GM18526 (cell line): ENCODE results near the gene DNM3.

ENCODE experiments used
- POLR2A ChIP-seq: IDR thresholded peaks from 3 replicates; pipeline ENCODE4 v1.6.1; 2011; ENCODE audit not compliant: insufficient read length; ENCODE audit errors: extremely low read depth

The DNM3 gene

GRCh38 chr1:172276120-172276818 lies 435.0 kb downstream of the DNM3 start:
- TF ChIP-seq POLR2A, result no peak

- no peak for TF ChIP-seq POLR2A
Observed at GRCh38 chr1:172277275-172277674, 436.0 kb downstream of the DNM3 start.

GRCh38 chr1:172277989-172278388 lies 436.7 kb downstream of the DNM3 start:
- no peak for TF ChIP-seq POLR2A

GRCh38 chr1:172278478-172278877 lies 437.2 kb downstream of the DNM3 start:
- TF ChIP-seq POLR2A, result no peak

GRCh38 chr1:172279939-172280636 lies 438.8 kb downstream of the DNM3 start:
- no peak for TF ChIP-seq POLR2A

GRCh38 chr1:172283766-172284165 lies 442.5 kb downstream of the DNM3 start:
- no peak for TF ChIP-seq POLR2A

GRCh38 chr1:172286629-172287076 lies 445.4 kb downstream of the DNM3 start:
- TF ChIP-seq POLR2A, result no peak

- TF ChIP-seq POLR2A, result no peak
Observed at GRCh38 chr1:172287208-172287607, 445.9 kb downstream of the DNM3 start.

GRCh38 chr1:172288581-172288980 lies 447.3 kb downstream of the DNM3 start:
- no peak for TF ChIP-seq POLR2A

- TF ChIP-seq POLR2A, result no peak
Observed at GRCh38 chr1:172289448-172289847, 448.1 kb downstream of the DNM3 start.

GRCh38 chr1:172292840-172293239 lies 451.5 kb downstream of the DNM3 start:
- TF ChIP-seq POLR2A, result no peak

GRCh38 chr1:172293429-172293828 lies 452.1 kb downstream of the DNM3 start:
- no peak for TF ChIP-seq POLR2A

GRCh38 chr1:172298141-172298540 lies 456.8 kb downstream of the DNM3 start:
- no peak for TF ChIP-seq POLR2A

- no peak for TF ChIP-seq POLR2A
Observed at GRCh38 chr1:172298911-172299310, 457.6 kb downstream of the DNM3 start.

GRCh38 chr1:172299515-172299914 lies 458.2 kb downstream of the DNM3 start:
- no peak for TF ChIP-seq POLR2A

GRCh38 chr1:172308142-172308541 lies 466.8 kb downstream of the DNM3 start:
- no peak for TF ChIP-seq POLR2A

GRCh38 chr1:172308577-172308976 lies 467.3 kb downstream of the DNM3 start:
- TF ChIP-seq POLR2A, result no peak
